ENCODE results near the gene GPATCH8.
"Not testable (repeated sequence)": the region's sequence is repeated elsewhere in the genome, so short reads cannot be mapped to it uniquely, and the experiment has no call there.

The GPATCH8 gene

GRCh38 chr17:44397479-44398440 is 105.4 kb downstream of the GPATCH8 start:
- H3K9me3 ChIP-seq (ENCODE audit: insufficient read depth, low read depth, low read length): no peaks in the 10 kb centered on the region
- H3K36me3 ChIP-seq (ENCODE audit: insufficient read depth, low read length): peaks cover 47% of the 10 kb centered on the region; the same call in 1 of the 2 replicates
- TF ChIP-seq EZH2phosphoT487 (IDR thresholded peaks at IDR 0.05; ENCODE audit: borderline replicate concordance): no peak
- TF ChIP-seq CTCF (conservative IDR thresholded peaks at IDR 0.05; ENCODE audit: low read length): no peak

DNA sequence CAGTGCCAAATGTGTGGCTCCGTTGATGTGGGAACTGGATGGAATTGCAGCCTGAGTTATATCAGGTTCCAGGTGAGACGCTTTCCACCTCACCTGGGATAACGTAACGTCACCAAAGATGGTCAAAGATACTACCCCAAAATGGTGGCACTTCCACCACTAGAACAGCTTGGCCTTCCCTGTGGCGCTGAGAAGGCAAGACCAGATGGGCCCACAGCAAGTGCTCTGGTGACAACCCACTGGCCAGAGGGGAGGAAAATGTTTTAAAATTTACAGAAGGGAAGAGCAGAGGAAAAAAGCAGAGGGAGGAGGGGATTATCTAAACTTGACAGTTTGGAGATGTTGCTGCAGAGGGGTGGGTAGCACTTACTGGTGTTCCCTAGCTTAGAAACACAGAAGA is 106.3 kb downstream of the GPATCH8 start:
- H3K79me2 ChIP-seq (ENCODE audit: insufficient read depth, low read length): no peaks in the 10 kb centered on the region
- no peak overlapping the region for H2AFZ ChIP-seq (ENCODE audit: low read length)
- H3K4me1 ChIP-seq (ENCODE audit: insufficient read depth, low read length, poor library complexity, severe bottlenecking): peaks cover 6% of the 10 kb centered on the region
- H3F3A ChIP-seq (ENCODE audit: low read depth): no peaks in the 10 kb centered on the region
- H3K9me2 ChIP-seq (replicated peaks; ENCODE audit: low read depth, low read length): no peaks in the 10 kb centered on the region
- no peak overlapping the region for H3K4me2 ChIP-seq (ENCODE audit: low read depth, low read length, poor library complexity, severe bottlenecking)
- H3K4me3 ChIP-seq (ENCODE audit: low read length, poor library complexity, severe bottlenecking): no peak overlapping the region
- H3K9ac ChIP-seq (ENCODE audit: low read depth, low read length, poor library complexity, severe bottlenecking): no peak overlapping the region
- no peaks in the 10 kb centered on the region for H4K20me1 ChIP-seq (ENCODE audit: insufficient read depth, low read length, poor library complexity, severe bottlenecking)
- no peaks in the 10 kb centered on the region for H3K9me3 ChIP-seq (ENCODE audit: insufficient read depth, low read depth, low read length)
- H3K27me3 ChIP-seq (ENCODE audit: insufficient read depth, low read length, poor library complexity, severe bottlenecking): no peaks in the 10 kb centered on the region
- TF ChIP-seq CTCF (conservative IDR thresholded peaks at IDR 0.05; ENCODE audit: low read length) (no peak), EZH2phosphoT487 (IDR thresholded peaks at IDR 0.05; ENCODE audit: borderline replicate concordance) (no peak)
- peaks cover 43% of the 10 kb centered on the region; the same call in 1 of the 2 replicates for H3K36me3 ChIP-seq (ENCODE audit: insufficient read depth, low read length)

More at GRCh38 chr17:44397479-44398440, 105.4 kb downstream of the GPATCH8 start:
- Histone ChIP-seq H3K4me3 (ENCODE audit: low read length, poor library complexity, severe bottlenecking) (no peak overlapping the region), H4K20me1 (ENCODE audit: insufficient read depth, low read length, poor library complexity, severe bottlenecking) (no peaks in the 10 kb centered on the region), H3K27me3 (ENCODE audit: insufficient read depth, low read length, poor library complexity, severe bottlenecking) (no peaks in the 10 kb centered on the region), H3K4me2 (ENCODE audit: low read depth, low read length, poor library complexity, severe bottlenecking) (no peak overlapping the region), H3K9me2 (replicated peaks; ENCODE audit: low read depth, low read length) (no peaks in the 10 kb centered on the region), H3K79me2 (ENCODE audit: insufficient read depth, low read length) (no peaks in the 10 kb centered on the region), H3K9ac (ENCODE audit: low read depth, low read length, poor library complexity, severe bottlenecking) (no peak overlapping the region), H3F3A (ENCODE audit: low read depth) (no peaks in the 10 kb centered on the region), H3K4me1 (ENCODE audit: insufficient read depth, low read length, poor library complexity, severe bottlenecking) (peaks cover 6% of the 10 kb centered on the region), H2AFZ (ENCODE audit: low read length) (no peak overlapping the region)

GRCh38 chr17:44394833-44395232 is 108.4 kb downstream of the GPATCH8 start:
- H3K36me3 ChIP-seq (ENCODE audit: insufficient read depth, low read length): peaks cover 27% of the 10 kb centered on the region; the same call in 1 of the 2 replicates
- no peaks in the 10 kb centered on the region for H3K9me3 ChIP-seq (ENCODE audit: insufficient read depth, low read depth, low read length)
- H3K4me1 ChIP-seq (ENCODE audit: insufficient read depth, low read length, poor library complexity, severe bottlenecking): peaks cover 16% of the 10 kb centered on the region
- no peak overlapping the region for H3K9ac ChIP-seq (ENCODE audit: low read depth, low read length, poor library complexity, severe bottlenecking)
- no peaks in the 10 kb centered on the region for H3F3A ChIP-seq (ENCODE audit: low read depth)
- no peak overlapping the region for H2AFZ ChIP-seq (ENCODE audit: low read length)
- no peak for TF ChIP-seq EZH2phosphoT487 (IDR thresholded peaks at IDR 0.05; ENCODE audit: borderline replicate concordance)
- no peak for TF ChIP-seq CTCF (conservative IDR thresholded peaks at IDR 0.05; ENCODE audit: low read length)
- no peaks in the 10 kb centered on the region for H3K79me2 ChIP-seq (ENCODE audit: insufficient read depth, low read length)
- H4K20me1 ChIP-seq (ENCODE audit: insufficient read depth, low read length, poor library complexity, severe bottlenecking): no peaks in the 10 kb centered on the region
- H3K9me2 ChIP-seq (replicated peaks; ENCODE audit: low read depth, low read length): no peaks in the 10 kb centered on the region
- H3K4me2 ChIP-seq (ENCODE audit: low read depth, low read length, poor library complexity, severe bottlenecking): no peak overlapping the region
- H3K27me3 ChIP-seq (ENCODE audit: insufficient read depth, low read length, poor library complexity, severe bottlenecking): no peaks in the 10 kb centered on the region
- no peak overlapping the region for H3K4me3 ChIP-seq (ENCODE audit: low read length, poor library complexity, severe bottlenecking)

- H3K4me3 ChIP-seq (ENCODE audit: low read length, poor library complexity, severe bottlenecking); H3F3A ChIP-seq (ENCODE audit: low read depth); H3K4me2 ChIP-seq (ENCODE audit: low read depth, low read length, poor library complexity, severe bottlenecking); H3K9ac ChIP-seq (ENCODE audit: low read depth, low read length, poor library complexity, severe bottlenecking); H3K79me2 ChIP-seq (ENCODE audit: insufficient read depth, low read length); H2AFZ ChIP-seq (ENCODE audit: low read length); H3K27me3 ChIP-seq (ENCODE audit: insufficient read depth, low read length, poor library complexity, severe bottlenecking); H3K9me3 ChIP-seq (ENCODE audit: insufficient read depth, low read depth, low read length); H4K20me1 ChIP-seq (ENCODE audit: insufficient read depth, low read length, poor library complexity, severe bottlenecking); H3K9me2 ChIP-seq (replicated peaks; ENCODE audit: low read depth, low read length): not testable (repeated sequence)
- H3K36me3 ChIP-seq (ENCODE audit: insufficient read depth, low read length): peaks cover 20% of the 10 kb centered on the region; the same call in 1 of the 2 replicates
- peaks cover 24% of the 10 kb centered on the region for H3K4me1 ChIP-seq (ENCODE audit: insufficient read depth, low read length, poor library complexity, severe bottlenecking)
Observed at GRCh38 chr17:44394112-44394511, 109.1 kb downstream of the GPATCH8 start.
